ENCODE results near the gene MAD1L1.

DNA sequence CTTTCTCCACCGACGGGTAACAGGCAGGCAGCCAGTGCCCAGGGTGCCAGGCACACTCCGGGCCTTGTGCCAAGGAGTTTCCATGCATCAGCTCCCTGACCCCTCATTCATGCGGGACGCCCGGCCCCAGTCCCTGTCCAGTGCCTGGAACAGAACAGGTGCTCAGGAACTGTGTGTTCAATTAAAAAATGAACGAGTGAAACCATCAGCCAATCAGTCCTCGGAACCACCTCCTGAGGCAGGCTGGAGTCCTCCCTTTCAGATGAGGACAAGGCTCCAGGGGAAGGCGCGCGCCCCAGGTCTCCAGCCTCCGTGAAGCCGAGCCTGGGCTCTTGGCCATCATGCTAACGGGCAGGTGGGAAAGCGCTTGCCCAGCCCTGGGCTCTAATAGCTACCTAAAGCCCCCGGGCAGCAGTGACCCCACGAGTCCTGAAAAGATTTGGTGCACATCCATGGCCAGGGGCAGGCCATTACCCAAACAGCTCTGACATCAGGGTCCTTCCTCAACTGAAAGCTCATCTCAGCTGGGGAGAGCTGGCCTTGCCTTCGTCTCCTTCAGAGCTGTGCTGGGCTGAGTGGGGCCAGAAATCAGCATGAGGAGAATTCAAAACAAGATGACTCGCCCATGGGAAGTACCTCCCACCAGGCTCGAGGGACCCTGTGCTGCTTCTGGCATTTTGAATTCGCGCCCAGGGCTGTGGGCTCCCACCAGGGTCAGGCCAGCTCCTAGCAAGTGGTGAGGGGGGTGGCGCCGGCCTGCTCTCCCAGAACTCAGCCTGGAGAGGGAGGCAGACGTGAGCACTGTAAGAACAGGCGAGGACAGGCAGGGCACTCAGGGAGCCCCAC is 200.5 kb downstream of the MAD1L1 start:
- TF ChIP-seq, protein P1, sequence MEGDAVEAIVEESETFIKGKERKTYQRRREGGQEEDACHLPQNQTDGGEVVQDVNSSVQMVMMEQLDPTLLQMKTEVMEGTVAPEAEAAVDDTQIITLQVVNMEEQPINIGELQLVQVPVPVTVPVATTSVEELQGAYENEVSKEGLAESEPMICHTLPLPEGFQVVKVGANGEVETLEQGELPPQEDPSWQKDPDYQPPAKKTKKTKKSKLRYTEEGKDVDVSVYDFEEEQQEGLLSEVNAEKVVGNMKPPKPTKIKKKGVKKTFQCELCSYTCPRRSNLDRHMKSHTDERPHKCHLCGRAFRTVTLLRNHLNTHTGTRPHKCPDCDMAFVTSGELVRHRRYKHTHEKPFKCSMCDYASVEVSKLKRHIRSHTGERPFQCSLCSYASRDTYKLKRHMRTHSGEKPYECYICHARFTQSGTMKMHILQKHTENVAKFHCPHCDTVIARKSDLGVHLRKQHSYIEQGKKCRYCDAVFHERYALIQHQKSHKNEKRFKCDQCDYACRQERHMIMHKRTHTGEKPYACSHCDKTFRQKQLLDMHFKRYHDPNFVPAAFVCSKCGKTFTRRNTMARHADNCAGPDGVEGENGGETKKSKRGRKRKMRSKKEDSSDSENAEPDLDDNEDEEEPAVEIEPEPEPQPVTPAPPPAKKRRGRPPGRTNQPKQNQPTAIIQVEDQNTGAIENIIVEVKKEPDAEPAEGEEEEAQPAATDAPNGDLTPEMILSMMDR (IDR thresholded peaks at IDR 0.05), result no peak
- no peak for TF ChIP-seq POLR2A (IDR thresholded peaks at IDR 0.05)
